Measurements from ENCODE around the gene FERD3L.

DNA sequence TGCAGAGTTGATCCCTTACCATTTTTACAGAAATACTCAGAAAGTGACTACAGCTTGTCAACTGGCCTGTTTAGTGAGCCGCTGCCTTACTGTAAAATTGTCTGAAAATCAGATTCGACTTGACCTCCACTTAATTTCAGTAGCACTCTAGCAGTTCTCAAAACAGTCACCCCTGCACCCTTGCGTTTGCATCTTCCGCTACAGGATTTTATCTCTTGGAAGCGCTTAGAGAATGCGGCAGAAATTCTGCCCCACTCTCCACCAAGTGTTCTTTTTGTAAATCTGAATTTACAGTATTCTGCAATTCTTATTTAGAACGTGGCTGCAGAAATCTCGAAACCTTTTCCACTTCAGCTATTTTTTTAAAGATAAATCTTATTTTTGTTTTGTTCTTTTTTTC lies 25.8 kb downstream of the FERD3L start:
- TF ChIP-seq, protein P1, sequence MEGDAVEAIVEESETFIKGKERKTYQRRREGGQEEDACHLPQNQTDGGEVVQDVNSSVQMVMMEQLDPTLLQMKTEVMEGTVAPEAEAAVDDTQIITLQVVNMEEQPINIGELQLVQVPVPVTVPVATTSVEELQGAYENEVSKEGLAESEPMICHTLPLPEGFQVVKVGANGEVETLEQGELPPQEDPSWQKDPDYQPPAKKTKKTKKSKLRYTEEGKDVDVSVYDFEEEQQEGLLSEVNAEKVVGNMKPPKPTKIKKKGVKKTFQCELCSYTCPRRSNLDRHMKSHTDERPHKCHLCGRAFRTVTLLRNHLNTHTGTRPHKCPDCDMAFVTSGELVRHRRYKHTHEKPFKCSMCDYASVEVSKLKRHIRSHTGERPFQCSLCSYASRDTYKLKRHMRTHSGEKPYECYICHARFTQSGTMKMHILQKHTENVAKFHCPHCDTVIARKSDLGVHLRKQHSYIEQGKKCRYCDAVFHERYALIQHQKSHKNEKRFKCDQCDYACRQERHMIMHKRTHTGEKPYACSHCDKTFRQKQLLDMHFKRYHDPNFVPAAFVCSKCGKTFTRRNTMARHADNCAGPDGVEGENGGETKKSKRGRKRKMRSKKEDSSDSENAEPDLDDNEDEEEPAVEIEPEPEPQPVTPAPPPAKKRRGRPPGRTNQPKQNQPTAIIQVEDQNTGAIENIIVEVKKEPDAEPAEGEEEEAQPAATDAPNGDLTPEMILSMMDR (IDR thresholded peaks at IDR 0.05), result no peak
- TF ChIP-seq TCF7L2 (IDR thresholded peaks at IDR 0.05; ENCODE audit: low read depth, low read length) (no peak), POLR2AphosphoS5 (IDR thresholded peaks at IDR 0.05; ENCODE audit: low read depth, low read length) (no peak), SIN3A (IDR thresholded peaks at IDR 0.05; ENCODE audit: borderline replicate concordance, insufficient read depth, low read depth, low read length) (no peak)

Measured in Panc1 (cell line).